Esophagus (tissue), 2 donors: ENCODE data around the gene FBXL17. TPM values are rescaled to one million over a fixed set of nuclear protein-coding genes. Genes with fewer than 3 reads are reported as not detected.
"Not testable (repeated sequence)": the region's sequence is repeated elsewhere in the genome, so short reads cannot be mapped to it uniquely, and the experiment has no call there.

Experiments
- H3K27ac ChIP-seq, 2 donors: one replicate each; pipeline ENCODE4 v1.5.1; 2013; ENCODE audit warnings: low read depth in 2 of 2, mild to moderate bottlenecking in 2 of 2, inconsistent platforms in 1 of 2, low read length in 1 of 2, moderate library complexity in 1 of 2
- H3K27me3 ChIP-seq, 2 donors: one replicate each; pipeline ENCODE4 v1.6.1; 2013; ENCODE audit warnings: low read length in 2 of 2, control low read depth in 1 of 2, mild to moderate bottlenecking in 1 of 2; ENCODE audit not compliant: insufficient read depth in 2 of 2, control insufficient read depth in 1 of 2
- H3K36me3 ChIP-seq, 2 donors: one replicate each; pipeline ENCODE4 v1.6.1; 2013; ENCODE audit warnings: low read length in 1 of 2; ENCODE audit not compliant: control insufficient read depth in 2 of 2, insufficient read depth in 2 of 2
- H3K4me1 ChIP-seq, 2 donors: one replicate each; pipeline ENCODE4 v1.6.1; 2013; ENCODE audit warnings: low read length in 1 of 2; ENCODE audit not compliant: control insufficient read depth in 2 of 2, insufficient read depth in 2 of 2
- H3K4me3 ChIP-seq, 2 donors: one replicate each; pipeline ENCODE4 v1.5.1; 2013; ENCODE audit warnings: low read length in 2 of 2, mild to moderate bottlenecking in 2 of 2, low read depth in 1 of 2, moderate library complexity in 1 of 2
- H3K9me3 ChIP-seq, 2 donors: one replicate each; pipeline ENCODE4 v1.6.1; 2013; ENCODE audit warnings: mild to moderate bottlenecking in 2 of 2, low read depth in 1 of 2, low read length in 1 of 2, moderate library complexity in 1 of 2; ENCODE audit not compliant: control insufficient read depth in 2 of 2, insufficient read depth in 1 of 2
- WGBS, 2 donors: extraction: QIAGEN DNeasy Blood & Tissue Kit; methylation state at CpG; one replicate each; pipeline ENCODE4 v1.1.7; 2013; 5-methylcytosine and 5-hydroxymethylcytosine counted together
- polyA plus RNA-seq, 2 donors: library from polyadenylated mRNA; stranded (reverse); fragments of 200-250 nt; gene quantifications; one replicate each; pipeline ENCODE4 v1.2.3, GENCODE V29; 2013
- donor health status: healthy with polysubstance abuse.
- donor health status: Bipolar disorder and iron deficiency.

The FBXL17 gene
- polyA plus RNA-seq, 2 donors: 3.0 to 5.5 TPM

- H3K4me1 ChIP-seq: no peaks in the 10 kb centered on the region
- H3K27ac ChIP-seq: no peak overlapping the region
- no peak overlapping the region for H3K4me3 ChIP-seq
- no peaks in the 10 kb centered on the region for H3K36me3 ChIP-seq
- no peaks in the 10 kb centered on the region for H3K9me3 ChIP-seq
- no peaks in the 10 kb centered on the region for H3K27me3 ChIP-seq
These were observed 100.8 kb downstream of the FBXL17 start for GRCh38 chr5:108280960-108281569.

- Histone ChIP-seq H3K27me3 (no peaks in the 10 kb centered on the region), H3K27ac (no peak overlapping the region), H3K4me3 (no peak overlapping the region), H3K4me1 (no peaks in the 10 kb centered on the region), H3K36me3 (no peaks in the 10 kb centered on the region), H3K9me3 (no peaks in the 10 kb centered on the region)
These were observed 101.7 kb downstream of the FBXL17 start for GRCh38 chr5:108280248-108280647.

DNA sequence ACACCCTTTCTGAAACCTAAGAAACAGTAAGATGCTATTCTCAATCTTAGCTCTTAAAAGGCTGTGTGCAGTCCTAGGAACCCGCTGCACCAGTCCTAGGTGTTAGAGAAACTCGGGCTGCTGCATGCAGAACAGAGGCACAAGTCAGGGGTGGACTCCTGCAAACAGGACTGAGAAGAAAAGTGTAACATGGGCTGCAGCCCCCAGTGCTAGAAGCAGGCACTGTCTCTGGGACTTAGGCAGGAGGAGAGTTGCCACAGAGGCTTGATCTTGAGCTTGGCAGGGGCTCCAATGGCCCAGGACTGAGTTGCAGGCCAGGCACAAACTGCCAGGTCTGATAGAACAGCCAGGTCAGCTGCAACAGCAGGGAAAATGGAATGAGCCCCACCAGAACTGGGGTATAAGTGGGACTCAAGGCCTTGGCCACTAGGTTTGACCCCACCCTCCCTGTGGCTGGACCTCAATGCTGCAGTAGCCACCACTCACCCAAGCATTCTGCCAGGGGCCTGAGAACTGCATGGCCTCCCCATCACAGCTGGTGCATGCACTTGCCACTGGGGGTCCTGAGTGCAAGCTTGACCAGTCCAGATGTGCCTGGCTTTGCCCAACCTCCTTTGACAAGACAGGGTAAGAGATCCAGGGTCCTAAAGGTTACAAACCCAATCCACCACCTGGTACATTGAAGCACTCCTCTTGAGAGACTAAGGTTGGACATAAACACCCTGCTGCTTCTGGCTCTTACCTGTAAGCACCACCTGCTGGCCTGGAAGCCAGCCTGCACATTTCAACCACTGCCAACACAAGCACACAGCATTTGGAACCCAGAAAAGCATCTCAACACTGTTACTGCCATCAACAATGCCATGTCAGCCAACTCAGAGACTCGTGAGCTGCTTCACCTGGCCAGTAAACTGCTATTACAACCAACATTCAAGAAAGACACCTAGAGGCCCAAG, 103.3 kb downstream of the FBXL17 start:
- no peaks in the 10 kb centered on the region for H3K36me3 ChIP-seq
- no peaks in the 10 kb centered on the region for H3K9me3 ChIP-seq
- no peaks in the 10 kb centered on the region for H3K4me1 ChIP-seq
- no peaks in the 10 kb centered on the region for H3K27me3 ChIP-seq
- no peak overlapping the region for H3K27ac ChIP-seq
- H3K4me3 ChIP-seq: no peak overlapping the region
- WGBS, 2 donors: 91 to 95% methylated on average over 3 of the region's 3 CpGs

GRCh38 chr5:108276187-108277050, 105.5 kb downstream of the FBXL17 start:
- no peak overlapping the region for H3K4me3 ChIP-seq
- H3K4me1 ChIP-seq: no peaks in the 10 kb centered on the region
- H3K27me3 ChIP-seq: no peaks in the 10 kb centered on the region
- H3K9me3 ChIP-seq: no peaks in the 10 kb centered on the region
- no peaks in the 10 kb centered on the region for H3K36me3 ChIP-seq
- no peak overlapping the region for H3K27ac ChIP-seq
- 65 to 78% methylated on average over 1 of the region's 1 CpG for WGBS, 2 donors

DNA sequence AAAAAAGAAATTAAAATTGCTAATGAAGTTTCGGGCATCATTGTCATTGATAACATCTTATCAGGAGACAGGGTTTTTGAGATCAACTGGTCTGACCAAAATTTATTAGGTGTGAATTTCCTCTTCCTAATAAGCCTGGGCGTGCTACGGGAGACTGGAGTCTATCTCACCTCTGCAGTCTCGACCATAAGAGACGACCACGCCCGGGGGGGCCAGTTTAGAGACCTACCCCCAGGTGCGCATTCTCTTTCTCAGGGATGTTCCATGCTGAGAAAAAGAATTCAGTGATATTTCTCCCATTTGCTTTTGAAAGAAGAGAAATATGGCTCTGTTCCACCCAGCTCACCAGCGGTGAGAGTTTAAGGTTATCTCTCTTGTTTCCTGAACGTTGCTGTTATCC, 107.8 kb downstream of the FBXL17 start:
- H3K27me3 ChIP-seq, H3K9me3 ChIP-seq, H3K4me3 ChIP-seq, H3K36me3 ChIP-seq, H3K27ac ChIP-seq, H3K4me1 ChIP-seq: not testable (repeated sequence)
- WGBS, 2 donors: 97 to 98% methylated on average over 10 of the region's 10 CpGs

DNA sequence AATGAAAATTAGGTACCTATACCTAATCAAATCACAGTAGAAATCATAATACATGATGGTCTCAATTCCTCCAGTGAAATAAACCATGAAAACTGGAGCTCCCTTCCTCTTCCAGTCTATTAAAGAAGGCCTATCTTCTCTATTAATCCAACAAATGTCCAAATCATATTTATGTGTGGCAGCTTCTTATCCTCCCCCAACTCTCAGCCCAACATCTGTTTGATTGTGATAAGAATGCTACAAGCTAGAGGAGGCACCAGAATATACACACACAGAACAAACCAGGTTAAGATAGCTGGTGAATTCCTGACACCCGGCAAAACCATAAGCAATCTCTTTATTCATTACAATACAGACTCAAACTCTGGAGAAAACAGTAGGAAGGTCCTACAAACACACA, 110.8 kb downstream of the FBXL17 start:
- Histone ChIP-seq H3K9me3 (no peaks in the 10 kb centered on the region), H3K27me3 (no peaks in the 10 kb centered on the region), H3K4me1 (no peaks in the 10 kb centered on the region), H3K27ac (no peak overlapping the region), H3K4me3 (no peak overlapping the region), H3K36me3 (no peaks in the 10 kb centered on the region)
- 79 to 83% methylated on average over 1 of the region's 1 CpG for WGBS, 2 donors

DNA sequence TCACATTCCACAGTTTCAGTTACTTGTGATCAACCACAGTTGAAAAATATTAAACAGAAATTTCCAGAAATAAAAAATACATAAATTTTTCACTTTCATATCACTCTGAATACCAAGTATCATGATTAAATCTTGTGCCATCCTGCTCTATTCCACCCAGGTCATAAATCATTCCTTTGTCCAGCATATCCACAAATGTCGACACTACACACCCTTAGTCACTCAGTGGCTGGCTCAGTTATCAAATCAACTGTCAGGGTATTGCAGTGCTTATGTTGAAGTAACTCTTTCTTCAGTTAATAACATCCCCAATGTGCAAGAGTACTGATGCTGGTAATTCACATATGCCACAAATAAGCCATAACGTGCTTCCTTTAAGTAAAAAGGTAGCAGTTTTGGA, 115.7 kb downstream of the FBXL17 start:
- WGBS, 2 donors: 77 to 84% methylated on average over 2 of the region's 2 CpGs

GRCh38 chr5:108264533-108264932, 117.4 kb downstream of the FBXL17 start:
- Histone ChIP-seq H3K4me1 (no peaks in the 10 kb centered on the region), H3K27me3 (no peaks in the 10 kb centered on the region), H3K9me3 (no peaks in the 10 kb centered on the region), H3K4me3 (no peak overlapping the region), H3K36me3 (no peaks in the 10 kb centered on the region), H3K27ac (no peak overlapping the region)
- 53 to 72% methylated on average over 2 of the region's 2 CpGs for whole genome bisulfite sequencing, 2 donors

More for the DNA sequence above, 115.7 kb downstream of the FBXL17 start:
- no peaks in the 10 kb centered on the region for H3K9me3 ChIP-seq
- H3K36me3 ChIP-seq: no peaks in the 10 kb centered on the region
- no peaks in the 10 kb centered on the region for H3K27me3 ChIP-seq
- H3K4me1 ChIP-seq: no peaks in the 10 kb centered on the region
- no peak overlapping the region for H3K27ac ChIP-seq
- no peak overlapping the region for H3K4me3 ChIP-seq

- no peaks in the 10 kb centered on the region for H3K27me3 ChIP-seq
- H3K27ac ChIP-seq: no peak overlapping the region
- no peaks in the 10 kb centered on the region for H3K36me3 ChIP-seq
- no peaks in the 10 kb centered on the region for H3K9me3 ChIP-seq
- H3K4me1 ChIP-seq: no peaks in the 10 kb centered on the region
- no peak overlapping the region for H3K4me3 ChIP-seq
These were observed 118.6 kb downstream of the FBXL17 start for GRCh38 chr5:108263338-108263737.
